GM23338 (cell line): Measurements from ENCODE around the gene SNX2.

Experiments
- CTCF ChIP-seq, 2 experiments: fragments of 200-600 bp in 1 of 2; sonication (generic) in 1 of 2; conservative IDR thresholded peaks; 2 replicates each; pipeline versions ENCODE4 v1.5.1 to v1.6.1; 2016 to 2017; ENCODE audit warnings: antibody characterized with exemption in 2 of 2, low read depth in 2 of 2, mild to moderate bottlenecking in 2 of 2, moderate library complexity in 1 of 2
- ETS1 ChIP-seq: IDR thresholded peaks from 2 replicates; pipeline ENCODE4 v1.6.1; 2016; ENCODE audit warnings: antibody characterized with exemption
- EZH2 ChIP-seq: fragments of 200-600 bp; sonication (generic); IDR thresholded peaks from one replicate; pipeline ENCODE4 v1.8.0; 2017; ENCODE audit warnings: antibody characterized with exemption, mild to moderate bottlenecking, low read depth; ENCODE audit not compliant: unreplicated experiment
- EZH2phosphoT487 ChIP-seq: fragments of 200-600 bp; sonication (generic); IDR thresholded peaks from one replicate; pipeline ENCODE4 v1.8.1; 2018; ENCODE audit warnings: antibody characterized with exemption; ENCODE audit not compliant: unreplicated experiment
- POLR2AphosphoS5 ChIP-seq: IDR thresholded peaks from 2 replicates; pipeline ENCODE4 v1.6.1; 2016; ENCODE audit warnings: antibody characterized with exemption, low read depth
- REST ChIP-seq: IDR thresholded peaks from one replicate; pipeline ENCODE4 v1.6.1; 2018; ENCODE audit warnings: antibody characterized with exemption; ENCODE audit not compliant: unreplicated experiment
- ZNF114 ChIP-seq: fragments of 250-450 bp; sonication (Bioruptor Pico); IDR thresholded peaks from 2 replicates; pipeline ENCODE4 v1.5.0; 2020; ENCODE audit warnings: mild to moderate bottlenecking, moderate library complexity

GRCh38 chr5:122774519-122774860 is 390 bp upstream of the SNX2 start:
- TF ChIP-seq CTCF (conservative IDR thresholded peaks at IDR 0.05; ENCODE audit: low read depth in 2 of 2), result no peak
- no peak for TF ChIP-seq ETS1
- no peak for TF ChIP-seq EZH2
- TF ChIP-seq POLR2AphosphoS5, result no peak
- TF ChIP-seq ZNF114 (CRISPR knock-in tag), result no peak
- TF ChIP-seq REST, result no peak
- no peak for TF ChIP-seq EZH2phosphoT487
